Esophagus muscularis mucosa (tissue), 4 donors: ENCODE results near the gene GJE1. TPM values are rescaled to one million over a fixed set of nuclear protein-coding genes. Genes with fewer than 3 reads are reported as not detected.

Source experiments
- DNase-seq: peaks from one replicate; pipeline ENCODE4 v3.0.0-alpha.2; 2017; ENCODE audit errors: extremely low spot score
- H3K27ac ChIP-seq, 4 donors: fragments of 200-600 bp; sonication (generic); replicated peaks in 1 of 4; 1 replicate in 3 of 4; 2 replicates in 1 of 4; pipeline ENCODE4 v1.5.1; 2016 to 2019; ENCODE audit warnings: mild to moderate bottlenecking in 1 of 4
- H3K27me3 ChIP-seq, 4 donors: fragments of 200-600 bp; sonication (generic); one replicate each; pipeline versions ENCODE4 v1.5.1 to v1.6.0; 2016 to 2019
- H3K36me3 ChIP-seq, 4 donors: fragments of 200-600 bp; sonication (generic); one replicate each; pipeline ENCODE4 v1.5.1; 2016 to 2019
- H3K4me1 ChIP-seq, 4 donors: fragments of 200-600 bp; sonication (generic); one replicate each; pipeline ENCODE4 v1.5.1; 2016 to 2019
- H3K4me3 ChIP-seq, 4 donors: fragments of 200-600 bp; sonication (generic); 1 replicate in 2 of 4; 2 replicates in 2 of 4; pipeline ENCODE4 v1.5.1; 2016 to 2019; ENCODE audit warnings: mild to moderate bottlenecking in 4 of 4, moderate library complexity in 1 of 4
- H3K9me3 ChIP-seq, 4 donors: fragments of 200-600 bp; sonication (generic); 1 replicate in 3 of 4; 2 replicates in 1 of 4; pipeline ENCODE4 v1.5.1; 2016 to 2019
- EP300 ChIP-seq: sonication (generic); formaldehyde crosslinking; IDR thresholded peaks from one replicate; pipeline ENCODE4 v1.6.1; 2017; ENCODE audit warnings: antibody characterized with exemption
- POLR2A ChIP-seq: fragments of 450-650 bp; IDR thresholded peaks from one replicate; pipeline ENCODE4 v1.6.1; 2017; ENCODE audit warnings: antibody characterized with exemption, moderate library complexity, mild to moderate bottlenecking, low read depth
- POLR2AphosphoS5 ChIP-seq, 2 donors: sonication (generic); formaldehyde crosslinking; IDR thresholded peaks; one replicate each; pipeline ENCODE4 v1.6.1; 2017; ENCODE audit warnings: antibody characterized with exemption in 2 of 2
- WGBS: methylation state at CpG from one replicate; pipeline ENCODE4 v1.1.5; 2018; 5-methylcytosine and 5-hydroxymethylcytosine counted together
- intact Hi-C: fragments of 100-400 bp; cut with DNase I; formaldehyde crosslinking; loops from one replicate; pipeline ENCODE4 v1.15.1; 2023
- total RNA-seq, 4 donors: library from RNA; depleted of rRNA; stranded (reverse); fragments of >200 nt; gene quantifications; one replicate each; pipeline versions ENCODE4 v1.1.0 to v1.2.1, GENCODE V29; 2016
- TF ChIP-seq, protein P1 (sequence below), 3 experiments: fragments of 200-600 bp in 2 of 3; fragments of 450-650 bp in 1 of 3; sonication (generic) in 2 of 3; IDR thresholded peaks; one replicate each; pipeline ENCODE4 v1.5.1; 2017 to 2019; ENCODE audit warnings: antibody characterized with exemption in 3 of 3, mild to moderate bottlenecking in 2 of 3, moderate library complexity in 1 of 3

Gene GJE1
- total RNA-seq, 4 donors from 2014 or later: not detected

DNA sequence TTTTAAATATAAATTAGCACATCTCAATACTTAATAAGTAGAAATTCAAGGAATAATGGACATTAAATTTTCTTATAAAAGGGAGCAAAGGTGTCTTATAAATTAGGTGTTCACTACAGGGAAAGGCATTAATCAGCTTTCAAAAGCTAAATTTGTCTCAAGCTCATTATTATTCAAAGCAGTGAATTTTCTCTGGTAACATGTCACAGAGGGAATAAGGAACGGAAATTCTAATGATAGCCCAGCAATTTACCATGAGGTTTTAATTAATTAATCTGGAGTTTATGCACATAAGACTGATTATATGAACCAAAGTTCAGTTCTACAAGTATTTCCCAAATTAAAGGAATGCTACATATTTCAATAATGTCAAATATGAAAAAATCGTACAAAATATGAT lies 15.4 kb upstream of the GJE1 start:
- Histone ChIP-seq H3K4me1 (no peaks in the 10 kb centered on the region), H3K9me3 (no peaks in the 10 kb centered on the region), H3K27me3 (no peaks in the 10 kb centered on the region), H3K4me3 (no peak overlapping the region), H3K36me3 (no peaks in the 10 kb centered on the region), H3K27ac (no peak overlapping the region)
- TF ChIP-seq EP300 (no peak), POLR2A (no peak), POLR2AphosphoS5 (IDR thresholded peaks at IDR 0.05) (no peak)
- TF ChIP-seq, protein P1, sequence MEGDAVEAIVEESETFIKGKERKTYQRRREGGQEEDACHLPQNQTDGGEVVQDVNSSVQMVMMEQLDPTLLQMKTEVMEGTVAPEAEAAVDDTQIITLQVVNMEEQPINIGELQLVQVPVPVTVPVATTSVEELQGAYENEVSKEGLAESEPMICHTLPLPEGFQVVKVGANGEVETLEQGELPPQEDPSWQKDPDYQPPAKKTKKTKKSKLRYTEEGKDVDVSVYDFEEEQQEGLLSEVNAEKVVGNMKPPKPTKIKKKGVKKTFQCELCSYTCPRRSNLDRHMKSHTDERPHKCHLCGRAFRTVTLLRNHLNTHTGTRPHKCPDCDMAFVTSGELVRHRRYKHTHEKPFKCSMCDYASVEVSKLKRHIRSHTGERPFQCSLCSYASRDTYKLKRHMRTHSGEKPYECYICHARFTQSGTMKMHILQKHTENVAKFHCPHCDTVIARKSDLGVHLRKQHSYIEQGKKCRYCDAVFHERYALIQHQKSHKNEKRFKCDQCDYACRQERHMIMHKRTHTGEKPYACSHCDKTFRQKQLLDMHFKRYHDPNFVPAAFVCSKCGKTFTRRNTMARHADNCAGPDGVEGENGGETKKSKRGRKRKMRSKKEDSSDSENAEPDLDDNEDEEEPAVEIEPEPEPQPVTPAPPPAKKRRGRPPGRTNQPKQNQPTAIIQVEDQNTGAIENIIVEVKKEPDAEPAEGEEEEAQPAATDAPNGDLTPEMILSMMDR (IDR thresholded peaks at IDR 0.05): no peak
- DNase-seq: no peak
- intact Hi-C loops: loop anchor here (10.0 kb wide), 2 partner anchors 133 to 443 kb away; no protein-coding TSS in a partner anchor
- WGBS: 77% methylated on average over 2 of the region's 2 CpGs

DNA sequence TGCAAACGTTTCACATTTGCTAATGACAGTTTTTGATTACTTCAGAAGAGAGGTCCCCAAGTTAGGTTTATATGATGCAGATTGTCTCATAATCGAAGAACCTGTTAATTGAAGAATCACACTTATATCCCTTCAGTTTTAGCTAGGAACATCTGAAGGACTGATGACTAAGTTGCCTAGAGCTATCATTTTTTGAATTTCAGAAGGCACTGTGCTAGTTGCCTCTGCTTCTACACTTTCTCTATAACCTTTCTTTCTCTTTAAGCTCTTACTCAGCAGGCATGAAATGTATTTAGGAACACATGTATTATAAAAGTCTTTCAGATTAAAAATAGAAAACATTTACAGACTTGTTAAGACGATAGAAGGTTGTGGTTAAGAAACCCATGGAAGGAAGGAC lies 14.4 kb upstream of the GJE1 start:
- DNase-seq: no peak
- TF ChIP-seq POLR2AphosphoS5 (IDR thresholded peaks at IDR 0.05) (no peak), EP300 (no peak), POLR2A (no peak)
- TF ChIP-seq, protein P1 (IDR thresholded peaks at IDR 0.05): no peak
- intact Hi-C loops: loop anchor here (10.0 kb wide), 2 partner anchors 134 to 444 kb away; no protein-coding TSS in a partner anchor
- WGBS: 72% methylated on average over 3 of the region's 3 CpGs
- H3K27ac ChIP-seq: no peak overlapping the region
- no peaks in the 10 kb centered on the region for H3K27me3 ChIP-seq
- H3K36me3 ChIP-seq: no peaks in the 10 kb centered on the region
- no peaks in the 10 kb centered on the region for H3K4me1 ChIP-seq
- H3K4me3 ChIP-seq: no peak overlapping the region
- no peaks in the 10 kb centered on the region for H3K9me3 ChIP-seq

DNA sequence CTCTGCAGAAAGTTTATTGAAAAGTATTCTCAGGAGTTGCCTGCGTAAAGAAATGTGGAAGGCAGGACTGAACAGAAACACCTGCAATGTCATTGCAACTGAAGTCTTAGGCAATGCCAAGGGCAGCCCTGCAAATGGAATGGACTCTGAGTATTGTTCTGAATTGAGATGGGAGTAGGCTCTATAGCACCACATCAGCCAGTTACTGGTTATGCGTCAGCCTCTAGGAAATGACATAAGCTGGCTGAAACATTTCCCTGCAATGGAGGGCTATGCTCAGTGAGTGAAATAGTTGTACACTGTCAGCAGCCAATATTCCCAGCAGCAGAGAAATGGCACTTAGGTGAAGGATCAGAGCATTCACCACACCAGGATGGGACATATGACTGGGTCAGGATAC lies 13.8 kb upstream of the GJE1 start:
- TF ChIP-seq POLR2AphosphoS5 (IDR thresholded peaks at IDR 0.05) (no peak), POLR2A (no peak), EP300 (no peak)
- TF ChIP-seq, protein P1 (IDR thresholded peaks at IDR 0.05): no peak
- Histone ChIP-seq H3K36me3 (no peaks in the 10 kb centered on the region), H3K9me3 (no peaks in the 10 kb centered on the region), H3K4me3 (no peak overlapping the region), H3K27me3 (no peaks in the 10 kb centered on the region), H3K4me1 (no peaks in the 10 kb centered on the region), H3K27ac (no peak overlapping the region)
- intact Hi-C loops: loop anchor here (10.0 kb wide), 2 partner anchors 134 to 444 kb away; no protein-coding TSS in a partner anchor
- DNase-seq: no peak
- 94% methylated on average over 2 of the region's 2 CpGs for WGBS

DNA sequence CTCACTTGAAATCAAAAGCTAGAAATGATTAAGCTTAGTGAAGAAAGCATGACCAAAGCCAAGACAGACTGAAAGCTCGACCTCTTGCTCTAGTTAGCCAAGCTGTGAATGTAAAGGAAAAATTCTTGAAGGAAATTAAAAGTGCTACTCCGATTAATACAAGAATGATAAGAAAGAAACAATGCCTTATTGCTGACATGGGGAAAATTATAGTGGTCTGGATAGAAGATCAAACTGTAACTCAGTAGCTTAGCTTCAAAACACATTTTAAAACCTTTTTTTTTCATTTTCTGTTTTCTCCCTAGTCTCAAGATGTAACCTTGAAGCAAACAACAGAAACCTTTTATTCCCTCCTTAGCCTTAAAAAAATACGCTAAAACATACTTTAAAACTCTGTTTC lies 11.4 kb upstream of the GJE1 start:
- no peak for DNase-seq
- Histone ChIP-seq H3K27me3 (no peaks in the 10 kb centered on the region), H3K4me3 (no peak overlapping the region), H3K36me3 (no peaks in the 10 kb centered on the region), H3K4me1 (no peaks in the 10 kb centered on the region), H3K9me3 (no peaks in the 10 kb centered on the region), H3K27ac (no peak overlapping the region)
- TF ChIP-seq POLR2A: no peak
- TF ChIP-seq, protein P1 (IDR thresholded peaks at IDR 0.05): no peak
- no peak for TF ChIP-seq EP300
- TF ChIP-seq POLR2AphosphoS5 (IDR thresholded peaks at IDR 0.05): no peak
- intact Hi-C loops: no loop called here
- 81% methylated on average over 3 of the region's 3 CpGs for WGBS

DNA sequence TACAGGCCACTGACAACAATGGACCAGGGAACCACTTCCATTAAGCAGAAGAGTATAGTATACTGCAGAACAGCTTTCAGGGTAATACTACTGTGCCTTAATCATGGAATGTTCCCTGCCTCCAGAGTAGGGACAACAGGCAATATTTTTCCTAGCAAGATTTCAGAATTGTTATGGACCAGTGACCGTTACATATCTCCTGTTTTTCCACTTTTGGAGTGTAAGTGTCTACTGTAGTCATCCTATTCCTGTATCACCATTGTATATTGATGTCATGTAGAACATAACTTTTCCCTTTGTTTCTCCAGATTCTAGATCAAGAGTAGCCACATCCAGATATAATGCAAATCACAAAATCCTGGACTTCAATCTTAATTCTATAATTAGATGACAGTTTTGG lies 1.9 kb upstream of the GJE1 start:
- intact Hi-C loops: no loop called here
- Histone ChIP-seq H3K27ac (no peak overlapping the region), H3K36me3 (no peaks in the 10 kb centered on the region), H3K4me3 (no peak overlapping the region), H3K9me3 (peaks cover 0 to 10% (median 0%) of the 10 kb centered on the region in 4 donors), H3K27me3 (no peaks in the 10 kb centered on the region), H3K4me1 (no peaks in the 10 kb centered on the region)
- WGBS: 86% methylated on average over 1 of the region's 1 CpG
- TF ChIP-seq EP300: no peak
- TF ChIP-seq, protein P1 (IDR thresholded peaks at IDR 0.05): no peak
- TF ChIP-seq POLR2A: no peak
- TF ChIP-seq POLR2AphosphoS5 (IDR thresholded peaks at IDR 0.05): no peak
- DNase-seq: no peak
